Gastroesophageal sphincter (tissue), 3 donors: ENCODE measurements around the gene WDR33.

ENCODE experiments used
- CTCF ChIP-seq, 4 experiments: fragments of 200-600 bp in 2 of 4; fragments of 450-650 bp in 2 of 4; sonication (generic) in 1 of 4; IDR thresholded peaks; one replicate each; pipeline ENCODE4 v1.5.1; 2017 to 2019; ENCODE audit warnings: antibody characterized with exemption in 4 of 4, mild to moderate bottlenecking in 2 of 4, moderate library complexity in 2 of 4
- POLR2A ChIP-seq, 2 donors: fragments of 450-650 bp; IDR thresholded peaks; one replicate each; pipeline ENCODE4 v1.6.1; 2017; ENCODE audit warnings: antibody characterized with exemption in 2 of 2, mild to moderate bottlenecking in 2 of 2, moderate library complexity in 1 of 2
- POLR2AphosphoS5 ChIP-seq: sonication (generic); formaldehyde crosslinking; IDR thresholded peaks from one replicate; pipeline ENCODE4 v1.6.1; 2017; ENCODE audit warnings: antibody characterized with exemption

DNA sequence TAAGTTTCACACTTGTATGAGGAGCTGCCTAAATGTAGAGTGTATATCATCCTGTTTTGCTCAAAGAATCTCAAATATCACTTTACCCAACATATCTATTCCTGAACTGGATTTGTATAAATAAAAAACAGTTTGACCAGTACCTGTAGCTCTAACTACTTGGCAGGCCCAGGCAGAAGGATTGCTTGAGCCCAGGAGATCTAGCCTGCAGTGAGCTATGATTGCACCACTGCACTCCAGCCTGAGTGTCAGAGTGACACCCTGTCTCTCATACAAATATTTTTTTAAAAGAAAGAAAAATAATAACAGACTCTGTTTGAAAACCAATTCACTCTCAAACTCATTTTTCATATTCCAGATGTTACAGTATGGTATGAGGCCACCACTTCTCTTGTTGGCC lies 127.9 kb downstream of the WDR33 start:
- TF ChIP-seq CTCF (IDR thresholded peaks at IDR 0.05) (no peak), POLR2A (IDR thresholded peaks at IDR 0.05) (no peak), POLR2AphosphoS5 (no peak)
